PC-3 (cell line): Measurements from ENCODE around the gene DENND6B. TPM values are rescaled to one million over a fixed set of nuclear protein-coding genes. Genes with fewer than 3 reads are reported as not detected.

Experiments used
- ATAC-seq: fragments of 200-7000 bp; cut with Tn5 transposase; 2 replicates; pipeline ENCODE4 v1.9.1; 2020; ENCODE audit warnings: mild to moderate bottlenecking, moderate library complexity
- BruUV-seq: library from RNA; stranded (reverse); fragments of 400-500 nt; replicated peaks from 2 replicates; lab custom pipeline; 2021; lab: Mats Ljungman, UMichigan
- CTCF ChIA-PET: fragments of 300-600 bp; sonication (Branson Sonifier 250); formaldehyde crosslinking; loops from one replicate; lab custom pipeline; 2022; ENCODE audit warnings: antibody characterized with exemption; lab: Charles Lee
- POLR2A ChIA-PET: fragments of 300-600 bp; sonication (Branson Sonifier 250); formaldehyde crosslinking; loops from one replicate; lab custom pipeline; 2022; ENCODE audit warnings: antibody characterized with exemption; ENCODE audit not compliant: unreplicated experiment; lab: Charles Lee
- DNase-seq: peaks from one replicate; pipeline ENCODE4 v3.0.0-alpha.2; 2015
- H2AFZ ChIP-seq: fragments of 300-600 bp; sonication (generic); 2 replicates; pipeline ENCODE4 v1.6.0; 2016; ENCODE audit warnings: antibody characterized with exemption, low read length
- H3F3A ChIP-seq: fragments of 300-600 bp; sonication (generic); one replicate; pipeline ENCODE4 v1.6.0; 2017; ENCODE audit warnings: antibody characterized with exemption, low read length, control low read depth, mild to moderate bottlenecking; ENCODE audit not compliant: unreplicated experiment
- H3K27ac ChIP-seq: fragments of 300-600 bp; sonication (generic); 2 replicates; pipeline ENCODE4 v1.5.1; 2016; ENCODE audit warnings: mild to moderate bottlenecking, low read length
- H3K27me3 ChIP-seq: fragments of 300-600 bp; sonication (generic); 2 replicates; pipeline ENCODE4 v1.6.1; 2016; ENCODE audit warnings: low read length, mixed read lengths
- H3K36me3 ChIP-seq: fragments of 300-600 bp; sonication (generic); 2 replicates; pipeline ENCODE4 v1.6.1; 2016; ENCODE audit warnings: low read depth, mixed run types, low read length, mixed read lengths
- H3K4me1 ChIP-seq: fragments of 300-600 bp; sonication (generic); 2 replicates; pipeline ENCODE4 v1.5.1; 2016; ENCODE audit warnings: low read length; ENCODE audit not compliant: insufficient read depth
- H3K4me2 ChIP-seq: fragments of 300-600 bp; sonication (generic); 2 replicates; pipeline ENCODE4 v1.6.0; 2016; ENCODE audit warnings: low read length
- H3K4me3 ChIP-seq: fragments of 300-600 bp; sonication (generic); 2 replicates; pipeline ENCODE4 v1.5.1; 2016; ENCODE audit warnings: mild to moderate bottlenecking, low read length, mixed read lengths
- H3K79me2 ChIP-seq: fragments of 300-600 bp; sonication (generic); 2 replicates; pipeline ENCODE4 v1.6.1; 2017; ENCODE audit warnings: low read length, mixed read lengths
- H3K9ac ChIP-seq: fragments of 300-600 bp; sonication (generic); 2 replicates; pipeline ENCODE4 v1.6.0; 2016; ENCODE audit warnings: mild to moderate bottlenecking, low read length
- H3K9me2 ChIP-seq: fragments of 300-600 bp; sonication (generic); replicated peaks from 2 replicates; pipeline ENCODE4 v1.6.1; 2016; ENCODE audit warnings: mixed run types, low read length, mixed read lengths
- H3K9me3 ChIP-seq: fragments of 300-600 bp; sonication (generic); 2 replicates; pipeline ENCODE4 v1.6.1; 2016; ENCODE audit warnings: low read length, mixed read lengths
- H4K20me1 ChIP-seq: fragments of 300-600 bp; sonication (generic); 2 replicates; pipeline ENCODE4 v1.6.1; 2016; ENCODE audit warnings: low read length, mixed read lengths
- EZH2 ChIP-seq: fragments of 300-600 bp; sonication (generic); IDR thresholded peaks from one replicate; pipeline ENCODE4 v1.6.1; 2017; ENCODE audit warnings: antibody characterized with exemption, mild to moderate bottlenecking, low read length; ENCODE audit not compliant: unreplicated experiment
- EZH2phosphoT487 ChIP-seq: fragments of 300-600 bp; sonication (generic); IDR thresholded peaks from 2 replicates; pipeline ENCODE4 v1.6.1; 2018; ENCODE audit warnings: mild to moderate bottlenecking, antibody characterized with exemption, low read length, borderline replicate concordance
- intact Hi-C: fragments of 100-400 bp; cut with micrococcal nuclease; formaldehyde crosslinking; loops from 2 replicates; pipeline ENCODE4 v1.9.0; 2023
- total RNA-seq: library from RNA; depleted of rRNA; stranded (reverse); fragments of >200 nt; gene quantifications from 2 replicates; pipeline ENCODE4 v1.2.3, GENCODE V29; 2014
- TF ChIP-seq, protein P1 (sequence below): fragments of 300-600 bp; sonication (generic); conservative IDR thresholded peaks from 2 replicates; pipeline ENCODE4 v1.5.1; 2017; ENCODE audit warnings: antibody characterized with exemption, low read depth, mild to moderate bottlenecking, low read length

The DENND6B gene
- total RNA-seq, 1 experiment from 2014 or later, result 1.1 TPM

GRCh38 chr22:50272044-50272802 lies 54.6 kb downstream of the DENND6B start:
- H3K4me3 ChIP-seq, result no peak overlapping the region
- no peaks in the 10 kb centered on the region for H3K27me3 ChIP-seq
- TF ChIP-seq, protein P1, sequence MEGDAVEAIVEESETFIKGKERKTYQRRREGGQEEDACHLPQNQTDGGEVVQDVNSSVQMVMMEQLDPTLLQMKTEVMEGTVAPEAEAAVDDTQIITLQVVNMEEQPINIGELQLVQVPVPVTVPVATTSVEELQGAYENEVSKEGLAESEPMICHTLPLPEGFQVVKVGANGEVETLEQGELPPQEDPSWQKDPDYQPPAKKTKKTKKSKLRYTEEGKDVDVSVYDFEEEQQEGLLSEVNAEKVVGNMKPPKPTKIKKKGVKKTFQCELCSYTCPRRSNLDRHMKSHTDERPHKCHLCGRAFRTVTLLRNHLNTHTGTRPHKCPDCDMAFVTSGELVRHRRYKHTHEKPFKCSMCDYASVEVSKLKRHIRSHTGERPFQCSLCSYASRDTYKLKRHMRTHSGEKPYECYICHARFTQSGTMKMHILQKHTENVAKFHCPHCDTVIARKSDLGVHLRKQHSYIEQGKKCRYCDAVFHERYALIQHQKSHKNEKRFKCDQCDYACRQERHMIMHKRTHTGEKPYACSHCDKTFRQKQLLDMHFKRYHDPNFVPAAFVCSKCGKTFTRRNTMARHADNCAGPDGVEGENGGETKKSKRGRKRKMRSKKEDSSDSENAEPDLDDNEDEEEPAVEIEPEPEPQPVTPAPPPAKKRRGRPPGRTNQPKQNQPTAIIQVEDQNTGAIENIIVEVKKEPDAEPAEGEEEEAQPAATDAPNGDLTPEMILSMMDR, result no peak
- TF ChIP-seq EZH2 (no peak), EZH2phosphoT487 (no peak)
- H3K4me2 ChIP-seq, result no peak overlapping the region
- no peaks in the 10 kb centered on the region for H3K9me2 ChIP-seq
- H3F3A ChIP-seq, result no peaks in the 10 kb centered on the region
- BruUV-seq, result no TSS peak
- no peak for DNase-seq
- no peak for ATAC-seq
- ChIA-PET POLR2A (no interaction called here), CTCF (no interaction called here)
- no peaks in the 10 kb centered on the region for H3K79me2 ChIP-seq
- H3K9ac ChIP-seq, result no peak overlapping the region
- peaks cover 21% of the 10 kb centered on the region for H3K36me3 ChIP-seq
- intact Hi-C loops, result loop anchor here (5.0 kb wide), 1 partner anchor 70 kb away; the partner anchor contains the start of gene PPP6R2
- H4K20me1 ChIP-seq, result no peaks in the 10 kb centered on the region
- H3K27ac ChIP-seq, result no peak overlapping the region
- H2AFZ ChIP-seq, result no peak overlapping the region
- H3K4me1 ChIP-seq, result peaks cover 11% of the 10 kb centered on the region
- H3K9me3 ChIP-seq, result no peaks in the 10 kb centered on the region

- TF ChIP-seq EZH2phosphoT487, result no peak
- TF ChIP-seq EZH2, result no peak
- TF ChIP-seq, protein P1, result no peak
- POLR2A ChIA-PET, result no interaction called here
These were observed 55.3 kb downstream of the DENND6B start for GRCh38 chr22:50271519-50271970.

More at GRCh38 chr22:50271519-50271970, 55.3 kb downstream of the DENND6B start:
- Histone ChIP-seq H3K79me2 (no peaks in the 10 kb centered on the region), H3K9ac (no peak overlapping the region), H3K4me2 (peak overlapping the region; percentile 95), H3K9me3 (no peaks in the 10 kb centered on the region), H3F3A (no peaks in the 10 kb centered on the region), H4K20me1 (no peaks in the 10 kb centered on the region), H2AFZ (no peak overlapping the region), H3K27ac (no peak overlapping the region), H3K4me1 (peaks cover 11% of the 10 kb centered on the region), H3K9me2 (no peaks in the 10 kb centered on the region), H3K4me3 (peak overlapping the region; percentile 68), H3K36me3 (peaks cover 14% of the 10 kb centered on the region), H3K27me3 (no peaks in the 10 kb centered on the region)
- BruUV-seq, result no TSS peak
- peak; percentile 31 for ATAC-seq
- intact Hi-C loops, result loop anchor here (5.0 kb wide), 1 partner anchor 71 kb away; the partner anchor contains the start of gene PPP6R2
- CTCF ChIA-PET, result interaction anchor here (0.6 kb wide), 1 partner anchor 19 kb away, joined by 16 read pairs; no protein-coding TSS in a partner anchor
- peak; percentile 56 for DNase-seq
